OCI-M1 (cell line): ENCODE measurements around the gene HYAL3.
"Not testable (repeated sequence)": the region's sequence is repeated elsewhere in the genome, so short reads cannot be mapped to it uniquely, and the experiment has no call there.

Source experiments
- DNase-seq: peaks from one replicate; lab custom pipeline; 2025; lab: John Stamatoyannopoulos, UW

The HYAL3 gene

DNA sequence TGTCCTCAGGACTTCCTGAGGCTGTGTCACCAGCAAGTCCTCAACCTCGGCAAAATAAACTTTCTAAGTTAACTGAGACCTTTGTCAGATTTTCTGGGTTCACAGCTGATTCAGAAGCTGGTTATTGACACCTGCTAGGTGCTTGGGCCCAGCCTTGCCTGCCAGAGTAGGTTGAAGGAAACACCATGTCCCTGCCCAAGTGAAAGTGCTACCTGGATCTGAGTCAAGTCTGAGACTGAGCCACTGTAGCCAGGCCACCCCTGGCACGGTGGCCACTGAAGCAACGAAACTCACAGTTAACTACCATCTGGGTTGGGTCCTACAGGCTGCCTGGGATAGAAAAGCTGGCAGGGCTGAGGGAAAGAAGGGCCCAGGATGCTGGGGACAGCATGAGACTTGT, 15.1 kb upstream of the HYAL3 start:
- no peak for DNase-seq

DNA sequence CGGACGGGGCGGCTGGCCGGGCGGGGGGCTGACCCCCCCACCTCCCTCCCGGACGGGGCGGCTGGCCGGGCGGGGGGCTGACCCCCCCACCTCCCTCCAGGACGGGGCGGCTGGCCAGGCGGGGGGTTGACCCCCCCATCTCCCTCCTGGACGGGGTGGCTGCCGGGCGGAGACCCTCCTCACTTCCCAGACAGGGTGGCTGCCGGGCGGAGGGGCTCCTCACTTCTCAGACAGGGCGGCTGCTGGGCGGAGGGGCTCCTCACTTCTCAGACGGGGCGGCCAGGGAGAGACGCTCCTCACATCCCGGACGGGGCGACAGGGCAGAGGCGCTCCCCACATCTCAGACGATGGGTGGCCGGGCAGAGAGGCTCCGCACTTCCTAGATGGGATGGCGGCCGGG, 12.8 kb upstream of the HYAL3 start:
- not testable (repeated sequence) for DNase-seq

DNA sequence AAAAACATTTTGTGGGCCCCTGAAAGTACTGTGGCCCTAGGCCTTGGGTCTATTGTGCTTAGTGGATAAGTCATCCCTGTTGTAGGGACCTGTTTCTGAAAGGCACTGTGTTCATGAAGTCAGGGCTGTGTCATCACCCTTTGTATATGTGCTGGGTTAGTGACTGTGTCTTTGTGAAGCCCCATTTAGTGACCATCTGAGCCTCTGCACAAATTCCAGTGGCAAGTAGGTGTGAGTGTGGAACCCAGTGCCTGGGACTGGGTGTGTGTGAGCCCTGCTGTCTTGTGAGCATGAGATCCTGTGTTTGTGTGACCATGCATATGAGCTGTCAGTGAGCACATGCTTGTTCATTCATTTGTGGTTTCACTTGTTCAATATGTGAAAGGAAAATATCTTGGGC, 5.4 kb upstream of the HYAL3 start:
- no peak for DNase-seq

DNA sequence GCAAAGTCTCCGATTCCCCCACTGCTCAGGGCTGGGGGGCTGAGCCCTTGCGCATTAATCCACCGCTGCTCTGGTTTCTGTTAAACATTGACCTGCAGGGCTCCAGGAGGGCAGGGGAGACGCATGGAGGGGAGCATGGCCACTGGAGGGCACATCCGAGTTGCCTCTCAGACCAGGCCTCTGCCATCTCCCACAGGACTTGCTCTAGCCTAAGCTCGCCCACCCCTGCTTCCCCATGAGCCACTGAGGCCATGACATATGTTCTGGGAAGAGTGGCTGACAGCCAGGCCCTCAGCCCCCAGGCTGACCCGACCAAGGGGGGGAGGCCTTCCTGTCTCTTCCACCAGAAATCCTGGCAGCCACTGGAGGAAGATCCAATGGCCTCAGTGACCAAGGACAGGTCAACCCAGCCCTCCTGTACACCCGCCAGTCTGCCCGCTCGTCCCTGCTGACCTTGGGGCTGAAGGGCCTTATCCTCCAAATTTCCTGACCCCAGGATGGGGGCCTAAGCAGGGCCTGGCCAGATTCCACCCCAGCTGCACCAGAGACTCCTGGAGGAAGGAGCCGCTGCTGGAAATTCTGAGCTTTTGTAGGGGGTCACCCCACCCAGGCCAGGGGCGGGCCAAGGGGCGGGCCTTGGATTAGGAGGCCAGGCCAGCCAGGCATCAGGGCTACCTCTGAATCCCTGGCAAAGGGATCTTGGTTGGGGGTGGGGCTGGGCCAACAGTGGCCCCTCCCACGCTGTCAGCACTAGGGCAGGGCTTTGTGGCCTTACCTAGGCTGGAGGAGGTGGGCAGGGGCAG, 4.0 kb upstream of the HYAL3 start, which contains the start of gene HYAL1:
Gene HYAL1, minus strand, starts transcription at position 562 of the 803 bp plus-strand sequence. CDS start 618 bp downstream, outside the sequence.
- DNase-seq = no peak

DNA sequence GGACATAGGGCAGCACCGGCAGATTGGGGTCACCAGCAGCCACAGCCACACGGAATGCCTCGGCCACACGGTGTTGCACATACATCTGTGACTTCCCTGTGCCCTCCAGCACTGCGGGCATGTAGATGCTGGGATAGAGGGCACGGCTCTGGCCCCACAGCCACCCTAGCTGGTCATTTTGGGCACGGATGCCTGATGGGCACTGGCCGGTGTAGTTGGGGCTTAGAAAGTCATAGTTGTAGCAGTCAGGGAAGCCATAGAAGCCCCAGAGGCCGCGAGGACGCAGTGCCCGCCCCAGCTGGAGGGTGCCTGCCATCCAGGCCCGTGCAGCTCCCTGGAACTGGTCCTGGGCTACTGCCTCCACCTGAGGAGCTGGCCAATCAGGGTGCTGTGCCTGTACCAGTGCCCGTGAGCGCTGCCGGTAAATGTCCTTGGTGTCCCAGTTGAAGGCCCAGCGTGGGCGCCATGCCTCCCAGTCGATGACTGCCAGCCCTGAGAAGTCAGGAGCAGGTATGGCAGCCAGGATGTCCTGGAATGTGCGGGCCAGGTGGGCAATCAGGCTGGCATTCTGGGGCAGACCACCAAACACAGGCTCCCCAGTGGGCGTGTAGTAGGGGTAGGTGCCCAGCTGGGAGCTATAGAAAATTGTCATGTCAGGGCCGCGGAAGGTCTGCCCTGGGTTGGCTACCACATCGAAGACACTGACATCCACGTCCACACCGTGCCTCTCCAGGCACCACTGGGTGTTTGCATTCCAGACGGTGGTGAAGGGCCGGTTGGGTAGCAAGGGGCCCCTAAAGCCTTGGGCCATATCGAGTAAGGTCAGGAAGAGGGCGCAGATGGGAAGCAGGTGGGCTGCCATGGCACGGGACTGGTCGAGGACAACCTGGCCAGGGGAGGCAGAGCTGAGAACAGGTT, 3.1 kb upstream of the HYAL3 start:
- DNase-seq = no peak

DNA sequence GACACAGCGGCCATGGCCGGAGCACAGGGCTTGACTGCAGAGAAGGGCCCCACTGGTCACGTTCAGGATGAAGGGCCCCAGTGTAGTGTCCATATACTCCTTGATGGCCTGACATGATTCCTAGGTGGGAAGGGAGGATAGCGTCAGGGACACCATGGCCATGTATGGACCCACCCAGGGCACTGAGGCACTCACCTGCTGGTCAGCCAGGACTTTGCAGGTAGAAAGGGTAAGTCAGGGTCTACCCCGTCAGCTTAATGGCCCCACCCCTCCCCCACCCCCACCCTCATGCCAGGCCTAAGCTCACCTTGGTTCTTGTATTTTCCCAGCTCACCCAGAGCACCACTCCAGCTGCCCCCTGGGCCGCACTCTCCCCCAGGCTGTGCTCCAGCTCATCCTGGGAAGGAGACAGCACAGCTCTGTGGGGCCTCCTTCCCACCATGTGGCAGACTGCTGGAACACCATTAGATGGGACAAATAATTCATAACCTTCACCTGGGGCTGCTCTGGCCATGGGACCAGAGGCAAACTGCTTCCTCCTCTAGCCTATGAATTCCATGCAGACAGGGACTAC, 1.6 kb upstream of the HYAL3 start:
- no peak for DNase-seq

DNA sequence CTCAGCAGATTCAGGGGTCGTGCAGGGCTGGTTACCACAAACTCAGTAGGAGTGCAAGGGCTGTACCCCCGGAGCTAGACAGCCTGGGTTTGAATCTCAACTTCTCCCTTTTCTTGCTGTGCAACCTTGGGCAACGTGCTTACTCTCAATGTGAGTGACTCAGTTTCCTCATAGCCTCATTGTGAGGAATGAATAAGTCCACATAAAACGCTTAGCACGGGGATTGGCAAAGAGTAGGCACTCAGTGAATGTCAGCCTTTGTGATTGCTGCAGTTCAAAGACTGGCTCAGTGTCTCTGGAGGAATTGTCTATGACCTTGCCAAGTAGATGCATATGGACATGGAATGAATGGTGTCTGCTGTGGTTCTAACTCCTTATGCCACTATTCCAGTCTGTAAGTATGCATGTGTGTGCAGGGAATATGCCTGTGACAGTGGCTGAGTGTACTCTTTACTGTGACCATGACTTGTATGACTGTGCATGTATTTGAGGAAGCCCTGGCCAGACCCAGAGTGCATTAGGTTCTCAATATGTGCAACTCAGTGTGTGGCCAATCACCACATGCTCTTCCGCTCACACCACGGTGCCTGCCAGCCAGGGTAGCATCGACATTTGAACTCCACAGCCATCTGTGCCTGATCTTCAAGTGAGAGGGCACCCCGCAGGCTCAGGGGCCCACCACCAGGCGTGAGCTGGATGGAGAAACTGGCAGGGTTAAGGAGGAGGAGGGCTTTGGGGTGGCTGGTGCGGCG, 900 bp upstream of the HYAL3 start:
- DNase-seq = peak; percentile 30

DNA sequence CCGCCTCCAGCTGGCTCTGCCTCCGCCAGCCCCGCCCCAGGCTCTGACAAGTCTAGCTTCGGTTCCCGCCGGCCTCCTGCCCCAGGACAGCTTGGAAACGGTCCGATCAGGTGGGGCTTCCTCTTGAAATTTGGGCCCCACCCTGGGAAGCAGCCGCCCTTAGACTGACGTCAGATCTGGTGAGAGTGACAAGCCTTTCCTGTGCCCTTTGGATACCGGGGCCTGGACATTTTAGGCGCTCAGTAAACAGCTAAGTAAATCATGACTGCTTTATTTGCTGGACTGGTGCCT, 378 bp upstream of the HYAL3 start:
- no peak for DNase-seq

DNA sequence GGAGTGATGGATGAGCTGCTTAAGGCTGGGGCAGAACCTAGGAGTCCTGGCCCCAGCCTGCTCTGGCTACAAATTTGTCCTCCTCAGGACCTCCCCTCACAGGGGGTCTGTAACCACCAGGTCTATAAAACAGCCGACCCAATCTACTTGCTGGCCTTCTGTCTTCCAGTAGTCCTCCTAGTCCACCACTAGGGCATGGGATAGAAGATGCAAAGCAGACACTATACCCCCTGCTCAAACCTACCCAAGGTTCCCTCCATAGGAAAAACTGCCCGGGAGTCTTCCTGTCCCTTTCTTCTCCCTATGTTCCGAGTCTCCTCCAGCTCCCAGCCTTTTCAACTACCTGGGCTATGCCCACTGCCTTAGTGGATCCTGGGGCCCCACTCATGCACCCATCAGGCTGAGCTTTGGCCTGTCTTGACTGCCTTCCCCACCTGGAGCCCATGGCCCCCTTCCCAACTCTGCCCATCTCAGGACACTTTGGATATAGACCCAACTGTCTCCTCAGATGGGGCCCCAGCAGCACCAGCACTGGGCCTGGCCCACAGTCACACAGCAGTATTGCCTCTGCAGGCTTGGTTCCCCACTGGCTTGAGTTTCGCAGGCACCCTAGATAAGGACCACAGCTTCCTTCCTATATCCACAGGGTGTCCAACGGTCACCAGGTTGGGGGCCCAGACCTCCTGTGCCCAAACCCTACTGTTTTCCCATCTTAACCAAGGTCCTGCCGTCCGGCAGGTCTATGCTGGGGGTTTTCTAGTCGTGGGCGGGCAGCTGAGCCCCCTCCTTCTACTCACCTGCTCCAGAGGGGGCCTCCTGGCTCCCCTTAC, 1.1 kb downstream of the HYAL3 start:
- DNase-seq = peak; percentile 35

DNA sequence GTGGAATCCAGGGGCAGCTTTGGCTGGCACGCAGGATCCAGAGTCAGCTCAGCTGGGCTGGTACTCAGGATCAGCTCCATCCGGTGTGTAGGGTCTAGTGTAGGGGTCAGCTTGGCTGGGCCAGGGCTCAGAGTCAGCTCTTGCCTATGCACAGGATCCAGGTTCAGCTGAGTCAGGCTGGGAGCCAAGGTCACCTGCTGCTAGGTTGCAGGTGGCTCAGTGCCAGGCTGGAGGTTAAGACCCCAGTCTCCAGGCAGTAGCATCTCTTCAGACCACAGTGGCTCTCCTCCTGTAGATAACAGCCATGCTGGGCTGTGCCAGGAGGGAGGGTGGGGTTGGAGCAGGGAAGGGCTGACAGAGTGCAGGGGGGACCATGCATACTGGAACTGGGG, 1.8 kb downstream of the HYAL3 start:
- DNase-seq = no peak

DNA sequence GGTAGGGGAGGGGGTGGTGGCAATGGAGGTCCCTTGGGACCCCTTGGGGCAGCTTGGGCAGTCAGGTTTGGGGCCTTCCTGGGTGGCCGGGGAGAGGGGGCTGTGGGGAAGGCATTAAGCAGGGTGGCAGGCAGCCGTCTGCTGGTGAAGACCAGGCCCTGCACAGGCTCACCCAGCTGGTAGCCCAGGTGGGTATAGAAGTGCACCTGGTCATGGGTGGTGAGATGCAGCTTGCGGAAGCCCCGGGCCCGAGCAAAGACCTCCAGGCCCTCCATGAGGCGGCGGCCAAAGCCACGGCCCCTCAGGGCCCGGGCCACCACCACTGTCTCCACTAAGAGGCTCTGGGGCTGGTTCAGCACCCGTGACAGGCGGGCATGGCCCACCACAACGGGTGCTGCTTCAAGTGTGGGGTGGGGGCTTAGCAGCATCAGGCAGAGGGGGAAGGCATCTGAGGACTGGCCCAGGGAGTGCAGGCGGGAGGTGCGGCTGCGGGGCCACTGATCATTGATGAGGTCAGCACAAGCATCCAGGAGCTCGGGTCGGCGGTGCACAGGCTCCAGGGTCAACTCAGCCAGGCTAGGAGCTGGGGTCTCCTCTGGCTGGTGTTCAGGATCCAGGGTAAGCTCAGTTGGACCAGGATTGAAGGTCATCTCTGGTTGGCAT, 2.4 kb downstream of the HYAL3 start:
- no peak for DNase-seq

DNA sequence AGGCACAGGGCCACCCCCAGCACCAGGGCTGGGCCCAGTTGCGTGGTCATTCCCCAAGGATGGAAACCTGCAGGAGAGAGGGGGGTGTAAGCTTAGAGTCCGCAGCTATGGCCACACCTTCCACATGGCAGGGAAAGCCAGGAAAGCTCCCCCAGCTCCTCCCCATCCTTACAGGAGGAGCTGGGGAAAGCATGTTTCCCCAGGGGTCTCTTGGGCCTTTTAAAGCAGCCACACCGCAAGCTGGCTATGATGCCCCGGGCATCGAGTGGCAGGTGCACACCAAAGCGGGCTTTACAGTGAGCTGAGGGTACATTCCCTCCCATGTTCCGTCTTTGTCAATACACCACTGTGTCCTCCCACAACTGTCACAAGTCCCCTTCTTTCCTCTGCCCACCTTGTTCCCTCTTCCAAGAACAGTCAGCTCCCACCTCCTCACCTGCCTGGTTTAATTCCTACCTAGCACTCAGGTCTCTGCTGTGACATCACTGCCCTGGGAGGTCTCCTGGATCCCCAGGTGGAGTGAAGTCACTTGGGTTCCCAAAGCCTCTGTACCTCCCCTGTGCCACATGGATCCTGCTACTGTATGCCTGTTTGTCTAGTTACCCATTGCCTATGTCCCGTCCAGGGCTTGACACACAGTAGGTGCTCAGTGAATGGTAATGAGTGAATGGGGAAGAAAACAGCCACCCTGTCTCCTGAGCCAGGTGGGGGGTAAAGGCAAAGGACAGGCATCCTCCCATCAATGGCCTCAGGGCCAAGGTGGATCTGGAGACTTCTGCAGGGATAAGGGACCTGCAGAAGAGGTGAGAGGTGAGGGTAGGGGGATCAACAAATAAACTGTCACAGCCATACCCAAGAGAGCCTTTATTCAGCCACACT, 3.4 kb downstream of the HYAL3 start:
- DNase-seq = no peak

DNA sequence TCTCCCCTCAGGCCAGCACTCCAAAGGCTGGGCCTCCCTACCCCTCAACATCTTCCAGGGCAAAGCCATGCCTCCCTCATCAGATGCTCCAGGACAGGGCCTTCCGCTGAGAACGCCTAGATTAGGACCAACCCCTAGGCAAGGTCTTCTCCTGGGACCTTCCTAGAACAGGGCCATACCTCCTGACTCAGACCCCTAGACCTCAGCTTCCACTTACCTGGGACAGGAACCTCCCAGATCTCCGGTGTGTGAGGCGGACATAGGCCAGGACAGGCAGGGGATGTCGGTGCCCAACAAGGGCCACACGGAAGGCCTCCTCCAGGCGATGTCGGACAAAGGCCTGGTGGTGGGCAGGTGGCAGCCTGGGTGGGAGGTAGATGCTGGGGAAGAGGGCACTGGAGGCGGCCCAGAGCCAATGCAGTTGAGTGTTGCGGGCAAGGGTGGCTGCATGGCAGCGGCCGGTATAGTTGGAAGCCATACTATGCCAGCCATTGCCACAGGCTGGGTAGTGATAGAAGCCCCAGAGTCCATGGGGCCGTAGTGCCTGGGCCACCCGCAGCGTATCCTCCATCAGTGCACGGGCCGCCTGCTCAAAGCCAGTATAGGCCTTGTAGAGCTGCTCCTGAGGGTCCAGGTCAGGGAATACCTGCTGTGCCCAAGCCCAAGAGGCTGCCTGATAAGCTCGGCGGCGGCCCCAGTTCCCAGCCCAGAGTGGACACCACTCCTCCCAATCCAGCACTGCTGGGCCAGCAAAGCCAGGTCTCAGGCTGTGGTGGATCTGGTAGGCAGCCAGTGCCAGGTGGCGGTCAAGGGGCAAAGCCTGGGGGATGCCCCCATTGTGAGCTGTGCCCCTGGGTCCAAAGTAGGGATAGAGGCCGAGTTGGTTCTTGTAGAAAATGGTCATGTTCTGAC, 4.5 kb downstream of the HYAL3 start:
- no peak for DNase-seq

DNA sequence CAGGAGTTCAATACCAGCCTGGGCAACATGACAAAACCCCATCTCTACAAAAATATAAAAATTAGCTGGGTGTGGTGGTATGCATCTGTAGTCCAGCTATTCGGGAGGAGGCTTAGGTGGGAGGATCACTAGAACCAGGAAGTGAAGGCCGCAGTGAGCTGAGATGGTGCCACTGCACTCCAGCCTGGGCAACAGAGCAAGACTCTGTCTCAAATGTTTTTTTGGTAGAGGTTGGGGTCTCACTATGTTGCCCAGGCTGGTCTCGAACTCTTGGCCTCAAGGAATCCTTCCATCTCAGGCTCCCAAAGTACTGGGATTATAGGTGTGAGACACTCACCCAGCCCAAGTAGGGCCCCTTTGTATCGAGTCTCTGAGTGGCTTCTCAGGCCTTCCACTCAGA, 5.1 kb downstream of the HYAL3 start:
- no peak for DNase-seq

DNA sequence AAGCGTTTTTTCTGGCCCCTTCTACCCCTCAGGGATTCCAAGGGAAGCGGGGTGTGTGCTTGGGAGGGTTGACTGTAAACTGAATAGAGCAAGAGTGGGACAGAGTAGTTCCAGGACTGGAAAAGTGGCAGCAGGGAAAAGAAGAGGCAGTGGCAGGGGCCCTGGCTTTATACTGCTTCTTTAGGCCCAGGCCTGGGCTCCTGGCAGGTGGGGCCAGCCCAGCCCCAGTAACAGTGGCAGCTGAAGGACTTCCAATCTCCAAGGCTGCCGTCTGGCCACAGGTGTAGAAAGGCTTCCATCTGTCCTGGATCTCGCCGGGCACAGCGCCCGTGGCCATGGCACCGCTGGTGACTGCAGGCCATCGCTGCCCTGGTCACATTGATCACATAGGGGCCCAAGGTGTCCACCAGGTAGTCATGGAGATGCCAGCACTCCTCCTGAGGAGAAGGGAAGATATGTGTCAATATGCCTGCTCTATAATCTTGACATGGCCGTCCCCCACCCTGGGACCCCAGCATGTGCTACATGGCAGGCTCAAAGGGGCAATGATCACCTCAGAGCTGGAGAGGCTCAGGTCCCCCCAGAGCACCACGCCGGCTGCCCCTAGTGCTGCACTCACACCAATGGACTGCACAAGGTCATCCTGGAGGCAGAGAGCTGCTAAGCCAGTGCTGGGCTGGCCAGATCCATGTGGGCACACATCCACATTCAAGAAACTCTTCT, 6.0 kb downstream of the HYAL3 start:
- no peak for DNase-seq

DNA sequence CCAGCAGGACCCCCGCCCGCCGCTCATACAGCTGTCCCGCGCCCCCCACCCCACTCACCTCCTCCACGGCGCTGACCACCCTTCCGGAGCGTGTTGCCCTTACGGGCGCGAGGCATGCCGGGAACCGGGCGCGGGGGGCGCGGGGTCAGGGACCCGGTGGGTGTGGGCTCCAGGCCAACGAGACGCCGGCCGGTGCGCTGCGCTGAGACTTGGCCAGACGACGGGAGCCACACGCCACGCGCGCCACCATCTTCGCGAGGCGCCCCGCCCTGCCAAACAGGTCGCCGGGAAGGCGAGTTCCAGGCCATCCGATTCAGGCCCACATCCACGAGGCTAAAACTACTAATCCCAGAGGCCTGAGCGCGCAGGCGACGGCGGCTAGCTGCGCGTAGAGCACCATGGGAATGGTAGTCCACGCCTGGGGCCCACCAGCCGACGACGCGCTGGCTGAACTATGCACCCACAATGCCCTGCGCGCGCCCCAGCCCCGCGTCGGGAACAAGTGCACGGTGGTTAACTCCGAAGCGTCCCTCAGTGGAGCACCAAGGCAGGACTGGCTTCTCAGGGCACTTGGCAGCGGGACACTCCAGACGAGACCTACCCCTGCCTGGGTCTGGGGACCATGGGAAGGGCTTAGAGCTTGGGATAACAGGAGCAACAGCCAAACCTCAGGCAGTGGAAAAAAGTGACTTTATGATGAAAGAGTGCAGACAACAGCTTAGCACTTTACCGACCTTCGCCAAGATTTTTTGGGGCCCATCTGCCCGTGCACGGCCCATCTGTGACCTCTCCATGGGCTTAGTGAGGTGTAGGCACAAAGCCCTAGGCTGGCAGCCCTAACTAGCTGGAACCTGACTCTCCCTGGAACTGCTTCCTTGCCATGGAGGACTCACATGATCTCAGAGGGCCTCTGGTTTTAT, 6.8 kb downstream of the HYAL3 start, which contains the start of gene IFRD2:
Gene IFRD2, minus strand, starts transcription at position 271 of the 920 bp plus-strand sequence. Its CDS starts 155 bp downstream, at position 116.
- peak; percentile 95 for DNase-seq

DNA sequence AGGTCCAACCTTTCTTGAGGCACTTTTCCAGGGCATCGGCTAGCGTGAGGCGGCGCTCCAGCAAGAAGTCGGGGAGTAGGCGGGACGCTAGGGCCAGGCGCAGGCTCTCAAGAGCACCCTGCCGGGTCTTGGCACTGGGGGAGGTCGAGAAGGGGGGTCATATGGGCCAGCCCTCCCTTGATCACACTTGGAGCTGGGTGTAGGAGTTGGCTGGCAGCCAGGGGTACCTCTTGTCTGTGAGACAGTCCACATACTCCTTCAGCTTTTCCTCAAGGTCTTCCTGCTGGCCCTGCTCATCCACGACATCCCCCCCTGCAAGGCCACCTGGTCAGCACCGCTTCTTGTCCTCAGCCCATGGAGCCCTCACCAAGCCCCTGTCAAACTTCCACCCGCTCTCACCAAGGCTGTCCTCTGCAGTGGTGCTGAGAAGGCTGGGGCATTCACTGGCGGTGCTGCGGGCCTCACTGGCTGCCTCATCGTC, 9.0 kb downstream of the HYAL3 start:
- no peak for DNase-seq
